Midbrain (tissue), 1 donor: Measurements from ENCODE around the gene SMNDC1.
"Not testable (repeated sequence)": the region's sequence is repeated elsewhere in the genome, so short reads cannot be mapped to it uniquely, and the experiment has no call there.

Experiments
- DNase-seq: peaks from one replicate; lab custom pipeline; 2025; lab: John Stamatoyannopoulos, UW

The SMNDC1 gene

DNA sequence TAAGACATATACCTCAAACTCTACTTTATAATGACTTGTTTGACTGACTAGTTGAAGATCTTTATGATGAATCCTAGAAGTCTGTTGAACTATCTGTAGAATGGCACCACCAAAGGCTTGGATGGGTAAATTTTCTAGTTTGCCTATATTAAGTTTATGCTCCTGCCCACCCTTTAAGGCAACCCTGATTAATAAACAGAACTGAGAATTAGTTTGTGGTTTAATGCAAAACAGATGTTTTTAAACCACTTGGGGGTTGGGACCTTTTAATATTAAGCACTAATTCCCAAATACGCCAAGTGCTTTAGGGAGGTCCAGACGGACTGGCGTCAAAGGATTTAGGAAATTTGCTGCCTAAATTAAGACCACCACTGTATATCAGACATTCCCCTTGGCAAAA is 20.5 kb downstream of the SMNDC1 start:
- DNase-seq: no peak

GRCh38 chr10:110279407-110279986 is 25.2 kb downstream of the SMNDC1 start:
- DNase-seq: peak; percentile 83

DNA sequence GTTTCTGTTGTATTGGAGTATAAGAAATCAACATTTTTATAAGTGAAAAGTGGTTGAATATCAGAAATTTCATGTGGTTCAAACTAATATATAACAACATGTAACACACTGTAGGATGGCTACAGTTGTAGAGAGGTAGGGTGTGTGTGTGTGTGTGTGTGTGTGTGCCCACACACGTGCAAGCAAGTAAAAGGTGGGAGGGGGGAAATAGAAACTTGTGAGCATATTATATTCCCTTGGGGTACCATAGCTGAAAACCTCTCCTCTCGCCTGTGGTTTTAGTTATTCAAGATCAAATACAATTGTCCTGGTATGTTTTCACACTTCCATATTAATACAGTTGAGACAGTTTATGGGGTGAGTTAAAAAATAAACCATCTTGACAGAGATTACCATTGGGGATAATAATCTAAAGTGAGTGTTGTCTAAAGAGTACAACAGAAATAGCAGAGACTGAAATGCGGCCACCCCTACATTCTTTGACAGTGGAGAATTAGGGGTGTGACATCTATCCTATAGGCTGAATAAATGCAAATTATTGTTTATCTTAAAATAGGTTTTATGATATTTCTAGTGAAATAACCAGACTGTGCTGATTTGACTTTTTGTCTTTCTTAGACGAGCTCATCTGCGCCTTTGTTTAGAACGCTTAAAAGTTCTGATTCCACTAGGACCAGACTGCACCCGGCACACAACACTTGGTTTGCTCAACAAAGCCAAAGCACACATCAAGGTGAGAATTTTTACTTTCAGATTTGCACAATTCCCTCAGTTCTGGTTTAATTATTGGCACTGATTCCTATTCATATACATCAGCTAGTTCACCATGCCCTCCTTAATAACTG is 25.9 kb downstream of the SMNDC1 start:
- no peak for DNase-seq

DNA sequence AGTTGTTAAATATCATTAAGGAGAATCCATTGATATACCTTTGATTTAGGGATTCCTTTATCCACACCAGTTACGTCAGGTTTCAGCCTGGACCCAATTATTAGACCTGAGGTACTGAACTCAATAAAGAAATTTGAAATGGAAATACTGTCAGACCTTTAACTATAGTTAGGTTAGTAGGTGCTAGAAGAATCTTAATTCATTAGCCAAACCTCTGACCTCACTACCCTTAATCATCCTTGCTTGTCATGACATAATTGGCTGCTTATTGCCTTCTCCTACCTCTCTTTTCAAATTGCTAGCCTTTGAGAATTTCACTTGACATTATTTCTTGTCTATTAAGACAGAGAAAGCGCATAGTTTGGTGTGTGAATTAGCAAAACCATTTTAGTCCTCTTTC is 27.1 kb downstream of the SMNDC1 start:
- DNase-seq: no peak

GRCh38 chr10:110276603-110277002 is 28.1 kb downstream of the SMNDC1 start:
- no peak for DNase-seq

DNA sequence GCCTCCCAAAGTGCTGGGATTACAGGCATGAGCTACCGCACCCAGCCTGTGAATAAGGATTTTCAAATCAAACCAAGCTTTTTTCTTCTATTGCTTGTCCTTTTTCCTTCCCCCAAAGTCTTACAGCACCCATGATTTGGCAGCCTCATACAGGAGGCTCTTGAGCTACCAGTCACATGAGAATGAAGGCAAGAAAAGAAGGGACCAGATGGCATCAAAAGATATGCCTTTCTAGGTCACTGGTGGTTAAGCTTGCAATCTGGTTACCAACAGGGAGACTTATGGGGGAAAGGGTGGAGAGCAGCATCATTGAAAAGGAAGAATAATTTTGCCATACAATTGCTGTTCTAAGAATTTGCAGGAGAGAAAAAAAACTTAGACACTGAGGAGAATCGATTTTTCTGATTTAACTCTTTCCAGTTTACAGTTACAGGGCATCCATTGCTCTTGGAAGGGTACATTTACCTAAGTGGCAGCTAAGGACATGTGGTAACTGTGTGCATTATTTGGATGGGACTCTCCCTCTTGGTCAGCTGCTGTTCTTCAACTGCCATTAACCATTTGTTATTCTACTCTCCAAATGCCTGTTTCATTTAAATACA is 29.5 kb downstream of the SMNDC1 start:
- DNase-seq: peak; percentile 19

DNA sequence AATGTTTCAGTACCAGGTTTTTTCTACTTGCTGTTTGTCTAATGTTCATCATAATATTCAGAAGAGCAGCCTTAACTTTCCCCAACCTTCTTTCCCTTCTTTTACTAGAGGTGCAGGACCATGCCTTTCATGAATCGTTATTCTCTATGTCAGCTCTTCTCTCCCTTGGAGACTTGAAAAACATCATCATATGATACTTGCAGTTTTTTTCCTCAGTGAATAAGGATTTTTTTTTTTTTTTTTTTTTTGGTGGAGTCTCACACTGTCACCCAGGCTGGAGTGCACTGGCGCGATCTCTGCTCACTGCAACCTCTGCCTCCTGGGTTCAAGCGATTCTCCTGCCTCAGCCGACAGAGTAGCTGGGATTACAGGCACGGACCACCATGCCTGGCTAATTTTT is 30.1 kb downstream of the SMNDC1 start:
- no peak for DNase-seq

DNA sequence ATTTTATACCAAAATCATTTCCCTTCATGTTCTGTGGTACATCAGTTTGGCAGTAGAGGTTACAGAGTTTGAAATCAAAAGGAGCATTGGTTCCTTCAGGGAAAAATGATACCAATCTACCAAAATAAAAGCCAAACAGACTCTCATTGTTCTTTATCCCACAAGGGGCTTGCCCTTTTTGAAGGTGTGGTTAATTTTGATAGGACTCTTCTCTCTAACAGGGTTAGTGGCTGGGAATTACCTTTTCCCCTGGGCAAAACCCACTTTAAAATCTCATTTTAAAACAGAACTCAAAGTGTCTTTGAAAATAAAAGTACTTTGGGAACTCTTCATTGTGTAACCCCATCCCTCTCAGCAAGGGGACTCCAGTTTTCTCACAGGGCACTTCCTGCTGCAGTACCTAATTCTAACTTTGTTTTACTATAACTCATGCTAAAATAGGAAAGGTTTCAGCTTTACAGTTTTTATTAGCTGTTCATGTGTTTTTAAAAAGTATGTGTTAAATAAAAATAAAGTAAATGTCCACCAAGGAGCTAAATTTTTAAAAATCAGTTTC is 30.6 kb downstream of the SMNDC1 start:
- DNase-seq: no peak

DNA sequence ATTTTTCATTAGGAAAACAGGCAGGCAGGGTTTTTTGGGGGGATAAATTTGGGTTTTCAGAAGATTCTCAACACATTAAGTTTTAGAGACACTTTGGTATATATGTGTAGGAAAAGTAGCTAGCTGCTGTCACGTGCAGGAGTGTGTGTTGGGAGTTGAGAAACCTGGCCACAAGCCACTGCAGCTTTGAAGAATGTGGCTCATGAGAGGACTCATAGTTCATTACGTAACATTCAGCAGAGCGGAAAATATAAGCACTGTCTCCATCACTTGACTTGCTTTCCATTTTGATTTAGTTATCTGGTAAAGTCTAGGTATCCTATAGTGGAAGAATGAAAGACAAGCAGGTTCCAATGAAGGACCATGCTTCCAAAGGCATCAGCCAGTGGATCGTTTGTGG is 31.2 kb downstream of the SMNDC1 start:
- DNase-seq: peak; percentile 25

GRCh38 chr10:110272995-110273394 is 31.7 kb downstream of the SMNDC1 start:
- not testable (repeated sequence) for DNase-seq

DNA sequence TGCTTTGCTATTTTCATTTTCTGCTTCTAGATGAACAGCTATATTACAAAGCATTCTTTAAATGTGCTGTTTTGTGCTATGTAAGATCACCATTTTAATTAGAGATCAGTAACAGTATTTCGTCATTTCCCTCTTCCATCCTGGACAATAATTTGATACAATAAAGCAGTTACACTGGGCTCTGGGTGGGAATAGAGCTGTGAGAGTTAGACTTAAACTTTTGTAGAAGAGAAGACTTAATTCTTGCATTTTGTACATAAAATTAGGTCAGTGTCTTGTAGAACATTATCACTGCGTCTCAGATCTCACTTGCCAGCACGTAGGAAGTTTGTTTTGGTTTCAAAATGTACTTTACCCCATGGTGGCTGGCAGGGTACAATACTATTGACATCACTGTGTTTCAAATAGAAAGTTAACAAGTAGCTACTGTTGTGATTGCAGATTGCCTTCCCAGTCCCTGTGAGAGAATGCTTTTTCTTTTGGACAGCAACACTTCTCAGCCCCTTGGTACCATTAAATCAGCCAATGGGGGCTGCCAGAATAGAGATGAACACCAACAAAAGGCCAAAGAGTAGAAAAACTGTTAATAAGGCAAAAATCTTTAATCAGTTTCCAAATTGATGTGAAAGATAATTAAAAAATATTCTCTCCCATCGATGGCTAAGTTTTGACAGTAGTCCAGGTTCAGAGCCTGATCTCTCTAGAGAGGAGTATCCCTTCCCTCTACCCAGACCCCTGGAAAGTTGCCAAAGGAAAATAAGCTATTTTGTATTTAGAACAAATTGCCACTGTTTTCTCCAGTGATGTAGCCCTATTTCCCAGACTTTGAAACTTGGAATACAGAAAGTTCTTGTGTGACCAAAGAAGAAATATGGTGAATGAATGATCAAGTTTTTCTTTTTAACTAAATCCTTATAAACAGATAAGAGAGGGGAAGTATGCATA is 35.1 kb downstream of the SMNDC1 start:
- peak; percentile 87 for DNase-seq

DNA sequence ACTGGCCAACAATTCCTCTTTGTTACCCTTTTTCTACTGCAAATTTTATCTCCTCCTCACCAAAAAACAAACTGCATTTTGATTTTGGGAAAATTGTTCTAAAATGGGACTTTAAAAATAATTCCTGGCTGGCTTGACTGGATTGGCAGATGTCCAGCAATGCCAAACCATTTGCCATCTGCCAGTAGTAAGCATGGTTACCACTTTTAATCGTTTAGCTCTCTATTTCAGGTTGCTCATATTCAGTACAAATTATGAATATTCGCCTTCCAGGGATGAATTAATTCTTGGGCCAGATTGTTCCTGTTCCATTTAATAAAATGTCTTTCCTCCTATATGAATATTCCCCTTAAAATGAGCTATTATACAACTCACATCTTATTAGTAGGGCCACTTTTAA is 35.7 kb downstream of the SMNDC1 start:
- DNase-seq: peak; percentile 71

DNA sequence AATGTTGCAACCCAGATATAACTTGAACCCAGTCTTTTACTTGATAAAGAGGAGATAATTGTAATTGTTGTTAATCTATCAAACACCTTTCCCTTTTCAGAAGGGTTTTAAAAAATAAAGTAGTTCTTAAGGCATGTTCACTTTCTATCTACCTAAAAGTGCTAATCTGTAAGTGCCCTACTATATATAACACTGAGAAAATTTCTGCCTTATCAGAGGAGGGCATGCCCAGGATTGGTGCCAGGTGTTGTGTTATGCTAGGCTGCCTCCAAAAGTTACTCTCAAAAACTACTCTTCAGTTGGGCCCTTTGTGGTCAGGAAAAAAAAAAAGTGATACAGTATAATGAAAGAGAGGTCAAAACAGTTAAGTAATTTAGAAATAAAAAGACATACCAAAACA is 36.3 kb downstream of the SMNDC1 start:
- peak; percentile 15 for DNase-seq

DNA sequence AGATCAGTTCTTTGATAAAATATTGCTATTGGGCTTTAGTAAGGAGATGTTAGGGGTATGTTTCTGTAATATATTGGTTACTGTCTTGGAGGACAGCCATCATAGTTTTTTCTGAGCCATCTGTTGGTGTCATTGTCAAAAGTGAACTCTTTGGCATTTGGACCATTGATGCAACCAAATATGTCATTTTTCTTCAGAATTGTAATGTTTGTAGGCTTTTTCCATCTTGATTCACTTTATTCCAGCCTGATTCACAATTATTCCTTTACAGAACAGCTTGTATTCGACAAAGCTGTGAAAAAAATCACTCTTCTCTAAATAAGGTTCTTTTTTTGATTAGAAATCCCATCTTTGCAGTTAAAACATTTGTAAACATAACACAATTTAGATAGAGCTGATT is 37.4 kb downstream of the SMNDC1 start:
- DNase-seq: no peak

- DNase-seq: no peak
These were observed 39.0 kb downstream of the SMNDC1 start for GRCh38 chr10:110265573-110266193.

- DNase-seq: peak; percentile 25
These were observed 41.6 kb downstream of the SMNDC1 start for GRCh38 chr10:110263164-110263563.

DNA sequence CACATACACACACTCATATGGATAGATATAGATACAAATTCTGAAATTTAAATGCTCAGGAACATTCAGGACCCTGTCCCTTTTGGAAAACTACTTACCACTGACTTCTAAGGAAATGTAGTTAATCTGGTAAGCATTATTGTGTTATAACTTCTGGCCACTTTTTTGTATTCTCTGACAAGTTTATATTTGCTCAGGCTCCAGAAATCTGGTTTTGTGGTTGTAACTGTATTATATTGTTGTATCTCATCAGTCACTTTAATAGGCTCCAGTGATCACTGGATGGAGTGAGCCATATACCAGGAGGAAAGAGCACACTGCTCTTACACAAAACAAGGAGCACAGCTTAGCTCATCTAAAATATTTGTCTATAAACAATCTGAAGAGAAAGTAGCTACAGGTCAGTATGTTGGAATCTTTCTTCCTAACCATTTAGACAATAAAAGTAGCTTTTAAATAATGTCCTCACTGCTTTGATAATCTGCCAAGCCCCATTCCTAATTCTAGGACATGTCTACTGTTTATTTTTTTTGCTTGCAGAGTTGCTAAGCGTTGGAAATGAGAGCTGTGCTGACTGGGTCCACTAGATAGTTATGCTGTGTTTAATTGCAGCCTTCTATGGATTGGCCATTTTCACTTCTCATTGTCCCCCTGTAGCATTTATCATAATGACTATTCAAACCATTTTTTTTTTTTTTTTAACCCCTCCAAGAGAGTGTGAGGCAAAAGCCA is 43.8 kb downstream of the SMNDC1 start:
- peak; percentile 10 for DNase-seq

DNA sequence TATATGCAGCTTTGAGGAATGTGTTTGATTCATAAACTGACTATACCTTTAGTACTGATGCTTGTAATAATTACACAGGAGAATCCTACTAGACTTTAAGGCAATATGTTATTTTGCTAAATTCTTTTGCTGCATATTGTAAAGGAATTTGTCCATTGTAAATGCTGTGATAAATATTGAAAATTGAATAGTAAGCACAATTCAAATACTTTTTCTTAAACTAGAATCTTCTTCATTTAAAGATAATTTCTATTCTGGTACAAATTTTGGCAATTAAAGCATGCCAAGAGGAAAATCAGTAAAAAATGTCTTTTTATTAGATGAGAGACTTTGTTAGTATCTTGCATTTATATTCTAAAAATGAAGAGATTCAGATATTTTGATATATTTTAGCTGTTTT is 45.4 kb downstream of the SMNDC1 start:
- DNase-seq: no peak

DNA sequence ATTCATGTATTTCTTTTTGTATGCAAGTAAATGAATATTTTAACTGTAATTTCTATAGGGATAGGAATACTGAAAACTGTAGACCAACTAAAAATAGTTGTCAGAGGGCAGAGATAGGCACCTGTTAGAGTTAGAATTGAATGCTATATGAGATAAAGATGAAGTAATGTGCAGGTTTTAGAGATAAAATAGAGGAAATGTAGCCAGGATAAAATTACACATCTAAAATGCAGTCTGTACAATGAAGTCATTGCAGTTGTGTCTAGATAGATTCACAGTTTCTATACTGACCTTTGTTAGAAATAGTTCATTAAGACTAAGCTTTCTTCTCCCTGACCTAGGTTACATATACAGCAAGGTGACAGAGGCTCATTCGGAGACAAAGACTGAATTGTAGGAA is 46.2 kb downstream of the SMNDC1 start:
- no peak for DNase-seq

GRCh38 chr10:110254467-110254866 is 50.3 kb downstream of the SMNDC1 start:
- no peak for DNase-seq

GRCh38 chr10:110252151-110252550 is 52.6 kb downstream of the SMNDC1 start:
- DNase-seq: no peak
